A549 (cell line): ENCODE results near the gene MT1HL1.

Experiments
- BHLHE40 ChIP-seq: IDR thresholded peaks from 2 replicates; pipeline ENCODE4 v1.6.1; 2012; ENCODE audit warnings: low read depth, low read length, inconsistent platforms
- CEBPB ChIP-seq, 2 experiments: fragments of >200 bp in 1 of 2; sonication (Bioruptor Twin) in 1 of 2; formaldehyde crosslinking in 1 of 2; IDR thresholded peaks; 2 replicates each; pipeline ENCODE4 v1.6.1; 2012 to 2016
- CTCF ChIP-seq: fragments of >200 bp; sonication (Bioruptor Twin); formaldehyde crosslinking; IDR thresholded peaks from 3 replicates; pipeline ENCODE4 v1.5.1; 2016
- EP300 ChIP-seq, 2 experiments: fragments of >200 bp; sonication (Bioruptor Twin); formaldehyde crosslinking; IDR thresholded peaks; 2 replicates in 1 of 2; 3 replicates in 1 of 2; pipeline ENCODE4 v1.6.1; 2016 to 2017
- ESRRA ChIP-seq: fragments of 150-350 bp; IDR thresholded peaks from 2 replicates; pipeline ENCODE4 v1.6.1; 2014; ENCODE audit warnings: mild to moderate bottlenecking, low read length, borderline replicate concordance
- JUN ChIP-seq, 2 experiments: fragments of >200 bp; sonication (Bioruptor Twin); formaldehyde crosslinking; IDR thresholded peaks; 2 replicates in 1 of 2; 3 replicates in 1 of 2; pipeline ENCODE4 v1.6.1; 2016 to 2017
- NR3C1 ChIP-seq: fragments of >200 bp; sonication (Bioruptor Twin); formaldehyde crosslinking; IDR thresholded peaks from 3 replicates; pipeline ENCODE4 v1.6.1; 2017
- POLR2A ChIP-seq: IDR thresholded peaks from 2 replicates; pipeline ENCODE4 v1.6.1; 2012; ENCODE audit warnings: mild to moderate bottlenecking, low read length
- RAD21 ChIP-seq, 2 experiments: fragments of >200 bp in 1 of 2; sonication (Bioruptor Twin) in 1 of 2; formaldehyde crosslinking in 1 of 2; IDR thresholded peaks in 1 of 2; conservative IDR thresholded peaks in 1 of 2; 2 replicates in 1 of 2; 3 replicates in 1 of 2; pipeline ENCODE4 v1.6.1; 2012 to 2018; ENCODE audit warnings: inconsistent platforms in 1 of 2
- RCOR1 ChIP-seq: fragments of 150-350 bp; IDR thresholded peaks from 2 replicates; pipeline ENCODE4 v1.6.1; 2014; ENCODE audit warnings: antibody characterized with exemption, low read length, low read depth
- TF ChIP-seq, protein P1 (sequence below): IDR thresholded peaks from 2 replicates; pipeline ENCODE4 v1.6.1; 2012; ENCODE audit warnings: low read depth, borderline replicate concordance
- TF ChIP-seq, protein P2 (sequence below): fragments of 450-650 bp; IDR thresholded peaks from 2 replicates; pipeline ENCODE4 v1.6.1; 2014; ENCODE audit warnings: antibody characterized with exemption
- TF ChIP-seq, protein P3 (sequence below): IDR thresholded peaks from 2 replicates; pipeline ENCODE4 v1.6.1; 2012
- TF ChIP-seq, protein P4 (sequence below): fragments of 200-600 bp; sonication (generic); IDR thresholded peaks from 2 replicates; pipeline ENCODE4 v1.6.1; 2016; ENCODE audit warnings: antibody characterized with exemption, mild to moderate bottlenecking, moderate library complexity

DNA sequence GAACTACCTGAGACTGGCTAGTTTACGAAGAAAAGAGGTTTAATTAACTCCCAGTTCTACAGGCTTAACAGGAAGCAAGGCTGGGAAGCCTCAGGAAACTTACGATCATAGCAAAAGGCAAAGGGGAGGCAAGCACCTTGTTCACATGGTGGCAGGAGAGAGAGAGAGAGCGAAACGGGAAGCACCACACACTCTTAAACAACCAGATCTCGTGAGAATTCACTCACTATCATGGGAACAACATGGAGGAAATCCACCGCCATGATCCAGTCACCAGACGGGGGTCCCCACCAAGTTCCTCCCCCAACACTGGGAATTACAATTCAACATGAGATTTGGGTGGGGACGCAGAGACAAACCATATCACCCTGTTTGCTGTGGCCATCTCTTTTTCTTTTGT, 11.8 kb downstream of the MT1HL1 start:
- TF ChIP-seq POLR2A (no peak), RCOR1 (no peak), EP300 (IDR thresholded peaks at IDR 0.05) (no peak), RAD21 (conservative IDR thresholded peaks at IDR 0.05 in 1 of 2, IDR thresholded peaks at IDR 0.05 in 1 of 2) (no peak), CTCF (no peak), NR3C1 (no peak), BHLHE40 (no peak), JUN (IDR thresholded peaks at IDR 0.05) (no peak), ESRRA (no peak), CEBPB (IDR thresholded peaks at IDR 0.05) (no peak)
- TF ChIP-seq, protein P1, sequence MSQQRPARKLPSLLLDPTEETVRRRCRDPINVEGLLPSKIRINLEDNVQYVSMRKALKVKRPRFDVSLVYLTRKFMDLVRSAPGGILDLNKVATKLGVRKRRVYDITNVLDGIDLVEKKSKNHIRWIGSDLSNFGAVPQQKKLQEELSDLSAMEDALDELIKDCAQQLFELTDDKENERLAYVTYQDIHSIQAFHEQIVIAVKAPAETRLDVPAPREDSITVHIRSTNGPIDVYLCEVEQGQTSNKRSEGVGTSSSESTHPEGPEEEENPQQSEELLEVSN, result no peak
- TF ChIP-seq, protein P2, sequence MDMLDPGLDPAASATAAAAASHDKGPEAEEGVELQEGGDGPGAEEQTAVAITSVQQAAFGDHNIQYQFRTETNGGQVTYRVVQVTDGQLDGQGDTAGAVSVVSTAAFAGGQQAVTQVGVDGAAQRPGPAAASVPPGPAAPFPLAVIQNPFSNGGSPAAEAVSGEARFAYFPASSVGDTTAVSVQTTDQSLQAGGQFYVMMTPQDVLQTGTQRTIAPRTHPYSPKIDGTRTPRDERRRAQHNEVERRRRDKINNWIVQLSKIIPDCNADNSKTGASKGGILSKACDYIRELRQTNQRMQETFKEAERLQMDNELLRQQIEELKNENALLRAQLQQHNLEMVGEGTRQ, result no peak
- TF ChIP-seq, protein P3, sequence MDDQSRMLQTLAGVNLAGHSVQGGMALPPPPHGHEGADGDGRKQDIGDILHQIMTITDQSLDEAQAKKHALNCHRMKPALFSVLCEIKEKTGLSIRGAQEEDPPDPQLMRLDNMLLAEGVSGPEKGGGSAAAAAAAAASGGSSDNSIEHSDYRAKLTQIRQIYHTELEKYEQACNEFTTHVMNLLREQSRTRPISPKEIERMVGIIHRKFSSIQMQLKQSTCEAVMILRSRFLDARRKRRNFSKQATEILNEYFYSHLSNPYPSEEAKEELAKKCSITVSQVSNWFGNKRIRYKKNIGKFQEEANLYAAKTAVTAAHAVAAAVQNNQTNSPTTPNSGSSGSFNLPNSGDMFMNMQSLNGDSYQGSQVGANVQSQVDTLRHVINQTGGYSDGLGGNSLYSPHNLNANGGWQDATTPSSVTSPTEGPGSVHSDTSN, result no peak
- TF ChIP-seq, protein P4, sequence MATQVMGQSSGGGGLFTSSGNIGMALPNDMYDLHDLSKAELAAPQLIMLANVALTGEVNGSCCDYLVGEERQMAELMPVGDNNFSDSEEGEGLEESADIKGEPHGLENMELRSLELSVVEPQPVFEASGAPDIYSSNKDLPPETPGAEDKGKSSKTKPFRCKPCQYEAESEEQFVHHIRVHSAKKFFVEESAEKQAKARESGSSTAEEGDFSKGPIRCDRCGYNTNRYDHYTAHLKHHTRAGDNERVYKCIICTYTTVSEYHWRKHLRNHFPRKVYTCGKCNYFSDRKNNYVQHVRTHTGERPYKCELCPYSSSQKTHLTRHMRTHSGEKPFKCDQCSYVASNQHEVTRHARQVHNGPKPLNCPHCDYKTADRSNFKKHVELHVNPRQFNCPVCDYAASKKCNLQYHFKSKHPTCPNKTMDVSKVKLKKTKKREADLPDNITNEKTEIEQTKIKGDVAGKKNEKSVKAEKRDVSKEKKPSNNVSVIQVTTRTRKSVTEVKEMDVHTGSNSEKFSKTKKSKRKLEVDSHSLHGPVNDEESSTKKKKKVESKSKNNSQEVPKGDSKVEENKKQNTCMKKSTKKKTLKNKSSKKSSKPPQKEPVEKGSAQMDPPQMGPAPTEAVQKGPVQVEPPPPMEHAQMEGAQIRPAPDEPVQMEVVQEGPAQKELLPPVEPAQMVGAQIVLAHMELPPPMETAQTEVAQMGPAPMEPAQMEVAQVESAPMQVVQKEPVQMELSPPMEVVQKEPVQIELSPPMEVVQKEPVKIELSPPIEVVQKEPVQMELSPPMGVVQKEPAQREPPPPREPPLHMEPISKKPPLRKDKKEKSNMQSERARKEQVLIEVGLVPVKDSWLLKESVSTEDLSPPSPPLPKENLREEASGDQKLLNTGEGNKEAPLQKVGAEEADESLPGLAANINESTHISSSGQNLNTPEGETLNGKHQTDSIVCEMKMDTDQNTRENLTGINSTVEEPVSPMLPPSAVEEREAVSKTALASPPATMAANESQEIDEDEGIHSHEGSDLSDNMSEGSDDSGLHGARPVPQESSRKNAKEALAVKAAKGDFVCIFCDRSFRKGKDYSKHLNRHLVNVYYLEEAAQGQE, result no peak
